Stomach smooth muscle (tissue), 2 donors: ENCODE data around the gene CPSF6.

Source experiments
- H3K27ac ChIP-seq: one replicate; pipeline ENCODE4 v1.7.0; 2013; ENCODE audit warnings: mild to moderate bottlenecking, low read length, inconsistent platforms
- H3K27me3 ChIP-seq, 2 donors: one replicate each; pipeline ENCODE4 v1.7.0; 2013; ENCODE audit warnings: low read length in 2 of 2; ENCODE audit not compliant: insufficient read depth in 2 of 2, control insufficient read depth in 1 of 2
- H3K36me3 ChIP-seq, 2 donors: one replicate each; pipeline ENCODE4 v1.7.0; 2013; ENCODE audit warnings: low read length in 2 of 2; ENCODE audit not compliant: control insufficient read depth in 2 of 2, insufficient read depth in 2 of 2
- H3K4me1 ChIP-seq: one replicate; pipeline ENCODE4 v1.7.0; 2013; ENCODE audit warnings: low read length; ENCODE audit not compliant: control insufficient read depth, insufficient read depth
- H3K4me3 ChIP-seq, 2 donors: one replicate each; pipeline ENCODE4 v1.7.0; 2013; ENCODE audit warnings: low read length in 2 of 2
- H3K9ac ChIP-seq, 2 donors: one replicate each; pipeline ENCODE4 v1.7.0; 2013; ENCODE audit warnings: low read length in 2 of 2, mild to moderate bottlenecking in 1 of 2
- H3K9me3 ChIP-seq, 2 donors: one replicate each; pipeline ENCODE4 v1.7.0; 2013; ENCODE audit warnings: low read length in 2 of 2; ENCODE audit not compliant: control insufficient read depth in 2 of 2
- donor health status: healthy.
- donor health status: Pancreatic carcinoma.

The CPSF6 gene

DNA sequence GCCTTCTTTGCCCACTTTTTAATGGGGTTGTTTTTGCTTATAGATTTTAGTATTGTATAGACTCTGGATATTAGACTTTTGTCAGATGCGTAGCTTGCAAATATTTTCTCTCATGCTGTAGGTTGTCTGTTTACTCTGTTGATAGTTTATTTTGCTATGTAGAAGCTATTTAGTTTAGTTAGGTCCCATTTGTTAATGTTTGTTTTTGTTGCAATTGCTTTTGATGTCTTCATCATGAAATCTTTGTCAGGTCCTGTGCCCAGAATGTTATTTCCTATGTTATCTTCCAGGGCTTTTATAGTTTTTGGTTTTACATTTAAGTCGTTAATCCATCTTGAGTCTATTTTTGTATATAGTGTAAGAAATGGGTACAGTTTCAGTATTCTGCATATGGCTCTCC, 78.9 kb downstream of the CPSF6 start:
- H3K9ac ChIP-seq = no peak overlapping the region
- no peak overlapping the region for H3K27ac ChIP-seq
- no peaks in the 10 kb centered on the region for H3K4me1 ChIP-seq

DNA sequence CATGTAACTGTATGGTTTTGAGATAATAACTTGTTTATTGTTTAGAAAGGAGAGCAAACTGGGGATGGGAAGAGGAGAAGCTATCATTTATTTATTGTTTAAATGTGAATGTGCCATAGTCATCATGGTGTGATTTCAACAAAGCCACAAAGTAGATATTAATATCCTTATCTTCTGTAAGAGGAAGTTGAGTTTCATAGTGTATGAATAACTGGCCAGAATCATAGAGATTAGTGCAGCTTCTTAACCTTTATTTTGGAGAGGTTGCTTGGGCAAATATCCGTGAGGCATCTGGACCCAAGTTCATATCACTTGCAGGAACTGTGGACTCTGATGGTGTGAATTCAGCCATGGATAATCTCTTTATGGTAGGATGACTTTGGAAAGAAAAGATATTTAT, 82.0 kb downstream of the CPSF6 start:
- Histone ChIP-seq H3K9me3 (no peaks in the 10 kb centered on the region), H3K36me3 (no peaks in the 10 kb centered on the region), H3K27ac (no peak overlapping the region), H3K27me3 (no peaks in the 10 kb centered on the region), H3K9ac (no peak overlapping the region), H3K4me3 (no peak overlapping the region), H3K4me1 (no peaks in the 10 kb centered on the region)

More for the DNA sequence above, 78.9 kb downstream of the CPSF6 start:
- H3K9me3 ChIP-seq = peaks cover 0 to 4% of the 10 kb centered on the region in 2 donors
- H3K27me3 ChIP-seq = no peaks in the 10 kb centered on the region
- H3K36me3 ChIP-seq = no peaks in the 10 kb centered on the region
- H3K4me3 ChIP-seq = no peak overlapping the region
